Limb (tissue), 2 donors: ENCODE results near the gene AP1B1.
"Not testable (repeated sequence)": the region's sequence is repeated elsewhere in the genome, so short reads cannot be mapped to it uniquely, and the experiment has no call there.

ENCODE experiments used
- DNase-seq, 2 donors: peaks; one replicate each; pipeline ENCODE4 v3.0.0-alpha.2; 2016; ENCODE audit errors: extremely low spot score in 2 of 2

AP1B1 gene

GRCh38 chr22:29351042-29351441 lies 37.3 kb downstream of the AP1B1 start:
- no peak for DNase-seq

DNA sequence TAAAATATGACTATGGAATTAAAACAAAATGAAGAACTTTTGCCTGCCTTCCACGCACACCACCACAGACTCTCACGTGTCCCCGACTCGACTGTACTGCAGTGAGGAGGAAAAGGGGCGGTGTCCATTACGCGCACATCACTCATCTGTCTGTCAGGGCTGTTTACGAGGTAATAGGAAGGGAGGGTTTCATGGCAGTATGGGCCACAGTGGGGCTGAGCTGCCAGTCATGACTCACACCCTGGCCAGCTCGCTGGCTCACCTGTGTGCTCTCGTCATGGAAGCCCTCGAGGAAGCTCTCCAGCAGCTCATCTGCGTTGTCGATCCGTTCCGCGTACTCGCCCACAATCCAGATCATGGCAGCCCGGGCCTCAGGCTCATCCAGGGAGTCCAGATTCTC lies 39.4 kb downstream of the AP1B1 start:
- DNase-seq, result no peak

GRCh38 chr22:29348041-29348440 lies 40.3 kb downstream of the AP1B1 start:
- DNase-seq, result no peak

GRCh38 chr22:29346659-29347058 lies 41.7 kb downstream of the AP1B1 start:
- DNase-seq, result no peak

GRCh38 chr22:29345932-29346331 lies 42.4 kb downstream of the AP1B1 start:
- no peak for DNase-seq

GRCh38 chr22:29344889-29345288 lies 43.5 kb downstream of the AP1B1 start:
- not testable (repeated sequence) for DNase-seq

- peak in 1 of 2 donors; percentile 75 for DNase-seq
Observed at GRCh38 chr22:29344137-29344536, 44.2 kb downstream of the AP1B1 start.

- peak; percentile 38 to 58 for DNase-seq
Observed at GRCh38 chr22:29343313-29343805, 45.0 kb downstream of the AP1B1 start.

- DNase-seq, result no peak
Observed at GRCh38 chr22:29342577-29343312, 45.6 kb downstream of the AP1B1 start.

DNA sequence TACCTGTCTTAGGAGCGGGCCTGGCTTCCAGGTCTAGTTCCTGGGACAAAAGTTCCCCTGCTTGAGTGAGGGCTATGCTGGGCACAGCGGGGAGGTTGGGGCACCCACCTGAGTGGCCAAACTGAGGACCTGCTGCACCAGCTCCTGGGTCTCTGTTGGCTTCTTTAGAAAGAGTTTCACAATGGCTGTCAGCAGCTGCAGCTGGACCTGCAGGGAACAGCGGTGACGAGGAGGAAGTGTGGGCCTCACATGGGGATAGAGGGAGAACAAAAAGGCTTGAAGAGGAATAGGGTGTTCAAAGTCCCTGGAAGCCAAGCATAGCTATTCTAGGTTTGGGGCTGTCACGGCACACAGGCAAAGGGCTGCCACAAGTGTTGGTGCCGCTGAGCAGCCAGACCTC lies 46.2 kb downstream of the AP1B1 start:
- DNase-seq, result no peak

DNA sequence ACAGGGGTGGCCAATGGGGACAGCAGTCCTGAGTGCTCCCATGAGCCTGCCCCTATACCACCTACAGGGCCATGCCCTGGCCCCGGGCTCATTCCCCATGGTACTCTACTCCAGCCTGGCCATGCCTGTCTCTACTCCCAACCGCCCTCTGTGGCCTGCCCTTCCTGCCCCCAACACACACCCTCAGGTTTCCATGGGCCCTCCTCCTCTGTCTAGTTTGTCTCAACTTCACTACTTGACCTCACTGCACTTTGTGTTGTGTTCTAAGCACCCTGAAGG lies 46.6 kb downstream of the AP1B1 start:
- DNase-seq, result no peak

- no peak for DNase-seq
Observed at GRCh38 chr22:29341056-29341848, 47.1 kb downstream of the AP1B1 start.

DNA sequence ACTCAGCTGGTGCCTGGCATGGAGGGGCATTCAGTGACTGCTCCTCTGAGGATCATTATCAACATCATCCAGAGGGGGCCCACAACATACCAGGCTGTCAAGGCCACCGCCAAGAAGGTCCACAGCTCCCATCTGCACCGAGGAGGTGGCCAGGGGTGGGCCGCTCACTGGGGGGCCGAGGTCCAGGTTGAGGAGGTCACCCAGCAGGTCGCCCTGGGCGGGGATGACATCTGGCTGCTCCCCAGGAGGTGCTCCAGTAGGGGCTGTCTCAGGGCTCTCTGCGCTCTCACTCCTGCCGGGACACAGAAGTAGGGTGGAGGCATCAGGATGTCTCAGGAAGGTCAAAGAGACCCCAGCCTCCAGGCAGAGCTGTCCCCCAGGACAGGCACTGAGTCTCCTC lies 47.8 kb downstream of the AP1B1 start:
- DNase-seq, result no peak

GRCh38 chr22:29339381-29340235 lies 48.8 kb downstream of the AP1B1 start:
- no peak for DNase-seq

GRCh38 chr22:29338398-29338797 lies 50.0 kb downstream of the AP1B1 start:
- DNase-seq, result no peak

DNA sequence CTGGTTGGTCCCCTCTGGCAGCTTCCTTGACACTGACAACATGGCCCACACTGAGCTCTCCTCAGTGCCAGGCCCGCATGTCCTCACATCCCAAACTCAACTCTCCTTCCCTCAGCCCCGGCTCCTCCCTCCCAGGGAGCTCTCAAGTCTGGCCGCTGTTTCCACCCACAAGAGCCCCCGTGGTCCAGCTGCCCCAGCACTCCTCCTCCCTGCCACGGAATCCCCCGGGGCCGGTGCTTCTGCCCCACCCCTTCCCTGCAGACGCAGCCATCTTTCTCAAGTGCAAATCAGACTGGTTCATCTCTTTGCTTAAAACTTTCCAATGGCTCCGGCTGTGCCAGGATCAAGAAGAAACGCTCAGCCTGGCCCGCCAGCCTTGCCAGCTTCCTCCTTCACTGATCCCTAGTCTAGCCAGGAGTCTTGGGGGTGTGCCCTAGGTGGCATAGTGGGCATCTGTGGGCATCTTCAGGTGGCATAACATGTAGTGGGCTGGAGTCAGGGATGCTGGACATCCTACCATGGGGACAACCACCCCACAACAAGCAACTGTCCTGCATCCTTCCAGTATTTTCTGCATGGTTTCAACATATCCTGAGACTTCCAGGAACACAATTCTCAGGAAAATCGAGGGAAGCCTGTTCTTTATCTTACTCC lies 50.6 kb downstream of the AP1B1 start:
- DNase-seq, result no peak

GRCh38 chr22:29336751-29337490 lies 51.4 kb downstream of the AP1B1 start:
- no peak for DNase-seq

GRCh38 chr22:29335656-29336055 lies 52.7 kb downstream of the AP1B1 start:
- DNase-seq, result no peak

DNA sequence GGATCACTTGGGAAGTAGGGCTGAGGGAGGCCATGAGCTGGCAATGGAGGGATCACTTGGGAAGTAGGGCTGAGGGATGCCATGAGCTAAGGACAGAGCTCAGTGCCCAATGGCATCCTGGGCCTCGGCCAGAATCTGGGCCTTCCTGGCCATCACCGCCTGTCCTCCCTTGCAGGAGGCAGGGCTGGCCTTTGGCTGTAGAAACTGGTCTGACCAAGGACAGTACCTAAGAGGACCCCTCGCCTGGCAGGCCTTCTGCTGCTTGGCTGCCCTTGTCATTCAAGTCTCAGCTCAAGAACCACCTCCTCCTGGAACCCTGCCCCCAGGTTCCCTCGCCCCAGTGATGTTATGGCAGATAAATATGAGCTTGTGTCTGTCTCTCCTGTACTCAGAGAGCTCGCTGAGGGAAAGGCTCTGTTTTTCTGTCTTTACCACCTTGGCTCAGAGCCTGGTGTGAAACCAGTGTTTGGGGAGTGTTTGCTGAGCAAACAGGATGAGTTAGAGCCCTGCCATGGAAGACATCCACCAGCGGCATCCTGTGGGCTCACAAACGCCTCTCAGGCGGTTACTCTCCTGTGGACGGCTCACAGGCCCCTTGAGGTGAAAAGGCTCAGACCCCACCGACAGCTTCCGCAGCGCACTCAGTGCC lies 53.5 kb downstream of the AP1B1 start:
- DNase-seq, result no peak

DNA sequence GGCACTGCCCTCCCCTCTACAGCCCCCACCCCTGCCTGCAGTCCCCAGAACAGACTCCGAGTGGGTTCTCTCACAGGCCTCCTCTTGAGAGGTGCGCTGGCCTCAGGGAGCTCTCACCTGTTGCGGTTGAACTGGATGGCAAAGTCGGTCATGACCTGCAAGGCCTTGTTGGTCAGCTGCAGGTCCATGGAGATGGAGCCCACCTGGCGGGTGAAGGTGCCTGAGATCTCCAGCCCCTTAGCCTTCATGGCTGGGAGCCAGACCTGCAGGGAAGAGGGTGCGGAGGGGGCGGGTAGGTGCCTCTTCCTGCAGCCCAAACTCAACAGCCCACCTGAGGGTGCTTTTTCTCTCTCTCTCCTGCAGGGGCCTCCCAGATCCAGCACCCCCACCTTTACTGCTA lies 54.2 kb downstream of the AP1B1 start:
- no peak for DNase-seq
